Thyroid gland (tissue), 4 donors: ENCODE measurements around the gene ATP9B.

ENCODE experiments used
- CTCF ChIP-seq, 6 experiments: fragments of 200-600 bp in 3 of 6; fragments of 450-650 bp in 3 of 6; sonication (generic) in 3 of 6; IDR thresholded peaks; one replicate each; pipeline ENCODE4 v1.5.1; 2016 to 2019; ENCODE audit warnings: antibody characterized with exemption in 6 of 6, mild to moderate bottlenecking in 2 of 6, inconsistent platforms in 1 of 6, moderate library complexity in 1 of 6
- POLR2A ChIP-seq, 2 donors: fragments of 450-650 bp; IDR thresholded peaks; one replicate each; pipeline ENCODE4 v1.6.1; 2017; ENCODE audit warnings: antibody characterized with exemption in 2 of 2, mild to moderate bottlenecking in 2 of 2, moderate library complexity in 1 of 2

GRCh38 chr18:79164706-79165105, 95.5 kb downstream of the ATP9B start:
- no peak for TF ChIP-seq CTCF (IDR thresholded peaks at IDR 0.05)
- no peak for TF ChIP-seq POLR2A (IDR thresholded peaks at IDR 0.05)
